NCI-H748 treated with DMSO at 0.1 percent for 48 hours (cell line): ENCODE results near the gene GAPVD1.
A peak's percentile ranks its signal among the peaks of the same experiment; 100 is the strongest.
"Not testable (repeated sequence)": the region's sequence is repeated elsewhere in the genome, so short reads cannot be mapped to it uniquely, and the experiment has no call there.

Experiments used
- DNase-seq: peaks from one replicate; lab custom pipeline; 2025; lab: John Stamatoyannopoulos, UW

Gene GAPVD1

DNA sequence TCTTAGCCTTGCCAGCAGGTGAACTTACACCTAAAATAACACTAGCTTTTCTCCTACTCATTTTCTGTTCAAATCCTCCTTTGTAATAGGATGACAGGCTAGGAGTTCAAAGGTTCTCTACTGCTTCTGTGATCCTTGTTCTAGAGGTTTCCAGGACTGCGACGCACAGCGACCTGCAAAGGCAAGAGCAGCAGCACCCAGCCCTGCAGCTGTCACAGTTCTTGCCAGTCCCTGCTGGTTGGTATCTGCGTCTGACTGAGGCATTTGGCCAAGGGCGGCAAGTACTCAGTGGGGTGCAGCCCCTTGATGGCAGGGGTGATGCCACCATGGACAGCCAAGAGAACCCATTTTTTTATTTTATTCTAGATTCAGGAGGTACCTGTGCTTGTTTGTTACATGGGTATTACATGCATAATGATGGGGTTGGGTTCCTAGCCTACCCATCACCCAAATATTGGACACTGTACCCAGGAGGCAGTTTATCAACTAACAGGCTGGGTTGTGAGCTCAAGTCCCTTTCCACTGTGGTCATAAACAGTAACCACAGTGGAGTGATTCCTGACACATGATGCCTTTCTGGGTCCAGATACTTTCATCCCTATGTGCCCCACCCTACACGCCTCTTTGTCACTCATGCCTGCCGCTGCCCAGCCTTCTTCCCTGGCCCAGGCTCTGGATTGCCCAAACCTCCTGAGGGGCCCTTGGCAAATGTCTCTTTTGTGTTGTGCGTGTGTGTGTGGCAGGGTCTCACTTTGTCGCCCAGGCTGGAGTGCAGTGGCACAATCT is 111.0 kb downstream of the GAPVD1 start:
- no peak for DNase-seq

DNA sequence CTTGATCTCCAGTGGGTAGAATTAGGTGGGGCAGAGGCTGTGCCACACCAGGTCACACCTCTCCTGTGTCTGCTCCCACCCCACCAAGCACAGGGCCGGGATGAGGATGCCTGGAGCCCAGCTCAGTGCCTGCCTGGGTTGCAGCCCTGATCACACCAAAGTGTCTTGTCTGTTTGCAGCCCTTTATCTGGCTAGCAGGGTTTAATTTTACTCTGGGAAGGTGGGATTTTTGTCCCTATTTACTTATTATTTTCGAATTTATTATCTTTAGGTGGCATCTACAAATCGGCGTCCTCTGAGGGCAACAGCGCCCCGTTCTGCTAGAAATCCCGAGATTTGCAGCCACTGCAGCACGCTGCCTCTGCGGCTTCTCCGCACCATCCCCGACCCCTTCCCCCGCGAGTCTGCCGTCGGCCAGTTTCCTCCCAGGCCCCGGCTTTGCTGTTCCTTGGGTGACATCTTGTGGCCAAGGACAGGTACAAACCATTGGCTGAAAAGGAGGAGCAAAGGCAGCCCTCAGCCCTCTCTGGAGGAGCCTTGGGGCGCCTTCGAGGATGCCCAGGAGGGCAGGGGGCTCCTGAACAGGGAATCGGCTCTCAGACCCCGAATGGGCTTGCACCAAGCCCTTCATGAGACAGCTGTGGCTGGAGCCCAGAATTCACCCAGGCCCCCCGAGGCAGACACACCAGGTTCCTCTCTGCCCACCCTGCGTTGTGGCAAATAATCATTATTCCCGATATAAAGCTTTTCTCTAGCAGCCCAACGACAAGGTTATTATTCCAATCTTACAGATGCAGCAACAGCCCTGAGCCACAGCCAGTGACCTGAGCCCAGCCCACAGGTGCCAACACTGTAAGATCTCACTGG is 113.0 kb downstream of the GAPVD1 start:
- peak; percentile 53 for DNase-seq

DNA sequence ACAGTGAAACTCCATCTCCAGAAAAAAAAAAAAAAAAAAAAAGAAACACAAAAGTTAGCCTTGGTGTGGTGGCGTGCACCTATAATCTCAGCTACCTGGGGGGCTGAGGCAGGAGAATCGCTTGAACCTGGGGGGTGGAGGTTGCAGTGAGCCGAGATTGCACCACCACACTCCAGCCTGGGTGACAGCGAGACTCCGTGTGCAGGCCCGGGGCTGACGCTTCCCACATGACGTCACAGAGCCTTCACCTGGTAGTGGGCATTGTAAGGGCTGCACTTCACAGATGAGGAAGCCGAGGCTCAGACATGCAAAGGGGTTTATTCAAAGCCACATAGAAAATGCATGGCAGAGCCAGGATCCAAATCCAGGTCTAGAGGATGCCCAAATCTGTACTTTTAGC is 114.2 kb downstream of the GAPVD1 start:
- no peak for DNase-seq

DNA sequence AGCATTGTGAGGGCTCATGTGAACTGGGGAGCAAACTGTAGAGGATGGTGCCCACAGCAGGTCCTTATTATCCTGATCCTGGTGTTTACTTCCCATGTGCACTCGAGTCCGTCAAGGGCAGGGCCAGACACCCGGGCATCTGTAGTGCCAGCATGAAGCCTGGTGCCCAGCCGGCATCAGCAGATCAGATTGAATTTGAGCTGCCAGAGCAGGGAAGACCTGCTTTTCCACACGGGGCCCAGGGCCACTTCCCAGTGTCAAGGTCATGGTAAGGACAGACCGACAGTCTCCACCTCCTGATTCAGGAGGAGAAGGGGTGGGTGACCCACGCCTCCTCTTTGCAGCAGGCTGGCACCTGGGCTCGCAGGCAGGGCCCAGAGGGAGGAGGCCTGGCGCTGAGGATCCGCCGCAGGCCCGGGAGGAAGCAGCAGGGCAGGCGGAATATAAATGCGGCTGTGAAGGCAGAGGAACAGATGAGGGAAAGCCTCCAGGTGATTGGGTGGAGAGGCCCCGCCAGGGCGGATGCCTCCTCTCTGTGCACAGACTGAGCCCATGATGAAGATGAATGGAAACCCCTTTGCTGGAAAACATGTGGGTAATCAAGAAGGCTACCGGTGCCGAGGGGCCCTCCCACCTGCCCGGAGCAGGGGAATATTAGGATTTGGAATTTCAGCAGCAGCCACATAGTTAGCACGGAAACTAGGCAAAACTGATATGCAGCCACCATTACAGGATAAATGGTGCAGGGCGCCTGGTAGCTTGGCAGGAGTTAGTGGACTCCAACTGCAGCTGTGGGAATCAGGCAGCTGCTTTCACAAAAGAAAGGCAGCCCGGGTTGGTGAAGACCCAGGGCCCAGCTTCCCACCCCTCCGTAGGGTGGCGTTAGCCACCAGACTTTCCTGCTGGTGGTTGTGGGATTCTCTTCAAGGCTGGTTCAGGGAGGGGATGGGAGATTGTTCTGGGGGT is 114.9 kb downstream of the GAPVD1 start:
- no peak for DNase-seq

DNA sequence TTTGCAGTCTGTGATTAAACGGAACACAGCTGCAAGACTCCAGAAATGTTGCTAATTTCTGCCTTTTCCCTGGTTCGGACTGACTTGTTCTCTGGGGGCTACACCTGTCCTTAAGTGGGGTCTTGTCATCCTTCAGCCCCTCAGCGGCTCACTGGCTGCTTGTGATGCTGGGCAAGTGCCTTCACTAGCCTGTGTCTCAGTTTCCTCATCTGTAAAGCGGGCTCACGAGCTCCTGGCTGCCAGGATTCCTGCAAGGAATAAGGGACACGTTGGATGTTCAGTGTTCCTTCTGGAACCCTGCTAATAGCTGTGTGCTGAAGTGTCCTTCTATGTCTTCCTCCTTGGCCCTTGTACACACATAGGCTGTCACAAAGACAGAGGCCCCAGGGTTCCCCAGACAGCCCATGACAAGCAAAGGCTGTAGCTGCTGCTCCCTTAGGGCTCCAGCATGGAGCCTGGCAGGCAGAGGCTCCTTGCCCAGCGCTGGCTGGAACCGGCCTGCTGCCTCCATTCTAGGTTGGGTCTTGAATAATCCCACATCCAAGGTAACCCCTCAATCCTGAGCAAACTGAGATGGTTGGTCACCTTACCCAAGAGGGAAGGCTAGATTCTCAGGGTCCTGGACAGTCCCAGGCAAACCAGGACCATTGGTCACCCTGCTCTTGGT is 116.1 kb downstream of the GAPVD1 start:
- DNase-seq = no peak

DNA sequence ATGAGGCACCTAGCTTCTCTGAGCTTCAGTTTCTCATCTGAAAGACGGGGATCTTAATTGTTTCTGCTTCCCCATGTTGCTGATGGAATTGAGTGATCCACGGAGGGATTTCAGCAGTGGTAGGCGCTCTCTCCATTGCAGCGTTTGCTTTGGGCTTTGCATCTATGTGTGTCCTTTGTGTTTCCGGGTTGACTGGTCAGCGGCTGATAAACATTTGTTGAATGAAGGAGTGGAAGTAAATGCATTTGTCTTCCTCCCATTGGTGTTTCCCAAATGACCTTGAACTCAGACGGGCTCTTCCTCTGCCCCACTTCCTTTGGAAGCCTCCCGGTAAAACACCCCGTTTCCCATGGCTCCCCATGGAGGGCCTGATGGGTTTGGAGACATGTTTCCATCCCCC is 117.2 kb downstream of the GAPVD1 start:
- DNase-seq = no peak

GRCh38 chr9:125379208-125379607 is 117.6 kb downstream of the GAPVD1 start:
- DNase-seq = no peak

DNA sequence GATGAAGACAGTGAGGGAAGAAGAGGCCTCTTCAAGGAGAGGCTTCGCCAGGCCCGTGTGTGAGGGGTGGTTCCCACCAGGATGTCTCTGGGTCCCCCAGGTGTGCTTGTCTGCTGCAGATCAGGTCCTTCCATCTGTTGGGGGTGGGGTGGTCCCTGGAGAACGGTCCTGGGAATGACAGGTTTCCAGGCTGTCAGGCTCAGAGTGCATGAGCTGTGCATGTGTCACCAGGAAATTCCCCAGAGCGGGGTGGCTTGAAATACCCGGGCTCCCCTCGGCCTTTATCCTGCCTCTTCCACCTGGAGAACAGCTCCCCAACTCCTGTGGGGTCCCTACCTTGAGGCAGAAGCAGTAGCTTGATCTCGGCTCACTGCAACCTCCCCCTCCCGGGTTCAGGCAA is 118.8 kb downstream of the GAPVD1 start:
- DNase-seq = no peak

DNA sequence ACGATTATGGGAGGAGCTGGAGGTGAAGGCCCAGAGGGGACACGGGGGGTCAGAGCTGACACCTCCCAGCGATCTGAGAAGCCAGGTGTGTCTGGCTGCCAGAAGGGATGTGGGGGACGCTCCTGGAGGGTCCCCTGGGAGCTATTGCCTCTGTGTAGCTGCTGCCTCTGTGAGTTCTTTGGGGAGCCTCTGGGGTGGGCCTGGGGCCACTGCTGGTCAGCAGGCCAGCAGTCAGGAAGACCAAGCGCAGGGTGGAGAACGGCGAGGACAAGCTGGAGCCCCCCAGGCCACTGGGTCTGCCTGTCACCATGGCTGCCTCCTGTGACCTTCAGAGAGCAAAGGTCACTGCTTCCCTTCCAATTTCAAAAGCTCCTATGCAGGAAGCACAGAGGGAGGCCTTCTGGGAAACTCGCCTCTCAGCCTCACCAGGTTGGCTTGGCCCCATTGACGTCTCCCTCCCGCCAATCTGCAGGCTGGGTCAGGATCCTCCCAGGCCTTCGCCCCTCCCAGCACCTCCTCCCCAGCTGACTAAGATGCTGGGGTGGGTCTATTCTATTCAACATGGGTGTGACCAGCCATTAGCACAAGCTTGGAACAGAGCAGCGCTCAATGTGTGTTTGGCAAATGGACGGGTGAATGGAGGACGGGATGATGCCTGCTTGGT is 126.4 kb downstream of the GAPVD1 start:
- DNase-seq = no peak

- DNase-seq = no peak
These were observed 127.4 kb downstream of the GAPVD1 start for GRCh38 chr9:125388978-125389377.

- no peak for DNase-seq
These were observed 130.1 kb downstream of the GAPVD1 start for GRCh38 chr9:125391704-125392103.

GRCh38 chr9:125393426-125393825 is 131.8 kb downstream of the GAPVD1 start:
- DNase-seq = no peak

GRCh38 chr9:125396799-125397198 is 135.2 kb downstream of the GAPVD1 start:
- DNase-seq = no peak

DNA sequence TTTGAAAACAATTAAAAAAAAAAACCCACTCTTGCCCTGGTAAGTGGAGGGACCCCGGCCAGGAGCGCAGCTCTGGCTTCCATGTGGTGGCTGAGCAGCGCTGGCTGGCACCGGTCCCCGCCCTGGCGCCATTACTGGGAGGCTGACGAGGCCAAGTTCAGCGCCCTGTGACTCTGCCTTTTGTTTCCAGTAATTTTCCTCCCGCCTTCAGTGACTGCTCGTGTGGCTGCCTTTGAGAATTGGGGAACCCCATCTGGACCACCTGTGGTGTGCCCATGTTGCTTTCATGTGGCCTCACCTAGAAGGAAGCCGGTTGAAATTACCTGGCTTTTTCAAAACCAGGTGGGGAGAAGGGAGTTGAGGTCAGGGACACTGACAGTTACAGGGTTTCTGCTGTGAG is 136.1 kb downstream of the GAPVD1 start:
- peak; percentile 47 for DNase-seq

- no peak for DNase-seq
These were observed 136.6 kb downstream of the GAPVD1 start for GRCh38 chr9:125398243-125398642.

GRCh38 chr9:125399165-125399564 is 137.5 kb downstream of the GAPVD1 start:
- DNase-seq = no peak

DNA sequence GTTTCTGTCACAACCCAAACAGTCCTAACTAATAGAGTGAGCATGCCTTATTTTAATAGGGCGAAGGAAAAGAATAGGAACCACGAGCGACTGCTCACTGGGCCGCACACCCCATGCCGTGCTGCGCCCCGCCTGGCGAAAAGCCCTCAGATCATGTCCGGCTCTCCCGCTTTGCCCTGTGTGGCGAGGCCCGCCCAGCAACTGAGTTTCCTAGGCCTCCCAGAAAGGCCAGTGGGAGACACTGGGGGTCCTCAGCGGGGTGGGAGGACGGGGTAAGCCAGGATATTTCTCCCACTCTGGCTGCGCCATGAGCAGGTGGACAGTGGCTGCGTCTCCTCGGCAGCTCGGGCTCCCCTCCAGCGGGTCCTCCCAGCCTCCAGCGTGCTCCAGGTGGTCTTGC is 138.0 kb downstream of the GAPVD1 start:
- no peak for DNase-seq

GRCh38 chr9:125400232-125400631 is 138.6 kb downstream of the GAPVD1 start:
- DNase-seq = not testable (repeated sequence)

DNA sequence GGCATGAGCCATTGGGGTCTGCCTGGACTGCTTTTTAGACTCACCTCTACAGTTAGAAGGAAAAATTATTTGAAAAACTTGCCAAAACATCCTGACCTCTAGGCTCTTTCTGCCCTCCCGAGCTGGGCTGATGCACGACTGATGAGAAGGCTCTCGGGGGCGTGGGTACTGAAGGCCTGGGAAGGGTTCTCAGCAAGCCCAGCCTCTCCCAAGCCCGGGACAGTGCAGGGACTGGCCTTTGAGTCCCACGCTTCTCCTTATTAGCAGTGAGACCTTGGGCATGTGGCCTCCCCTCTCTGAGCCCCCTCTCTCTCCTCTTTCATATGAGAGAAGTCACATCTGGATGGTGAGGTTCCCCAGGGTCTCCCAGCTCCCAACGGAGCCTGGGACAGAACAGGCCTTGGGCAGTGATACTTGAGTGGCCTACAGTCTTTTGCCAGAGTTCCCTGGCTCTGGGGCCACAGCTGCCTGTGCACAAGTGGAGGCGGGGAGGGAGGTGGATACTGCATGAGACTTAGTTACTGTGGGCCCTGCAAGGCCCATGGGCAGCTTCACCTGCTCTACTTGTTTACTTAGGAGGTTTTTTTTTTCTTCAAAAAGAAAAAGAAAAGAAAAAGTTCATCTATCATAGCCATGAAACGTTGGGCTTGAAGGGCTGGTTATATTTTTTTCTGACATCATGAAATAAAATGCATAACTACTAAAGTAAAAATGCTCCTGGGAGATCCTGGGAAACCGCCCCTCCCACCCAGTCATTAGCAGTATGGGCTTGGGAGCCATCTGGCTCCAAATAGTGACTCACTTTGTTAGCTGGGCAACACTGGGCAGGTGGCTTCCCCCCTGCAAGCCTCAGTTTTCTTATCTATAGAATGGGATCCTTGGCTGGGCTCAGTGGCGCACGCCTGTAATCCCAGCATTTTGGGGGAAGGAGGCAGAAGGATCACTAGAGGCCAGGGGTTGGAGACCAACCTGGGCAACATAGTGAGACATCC is 139.4 kb downstream of the GAPVD1 start:
- no peak for DNase-seq

DNA sequence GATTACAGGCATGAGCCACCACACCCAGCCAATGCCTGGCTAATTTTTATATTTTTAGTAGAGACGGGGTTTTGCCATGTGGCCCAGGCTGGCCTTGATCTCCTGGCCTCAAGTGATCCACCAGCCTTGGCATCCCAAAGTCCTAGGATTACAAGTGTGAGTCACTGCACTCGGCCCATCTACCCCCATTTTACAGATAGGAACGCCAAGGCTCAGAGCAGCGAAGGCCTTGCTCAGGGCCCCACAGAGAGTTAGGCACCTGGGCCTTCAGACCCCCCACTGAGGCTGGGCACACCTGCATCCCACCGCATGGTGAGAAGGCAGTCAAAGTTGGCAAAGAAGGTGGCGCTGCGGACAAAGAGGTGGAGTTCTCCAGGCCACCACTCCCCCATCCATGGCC is 143.1 kb downstream of the GAPVD1 start:
- DNase-seq = no peak
